ENCODE measurements around the gene CLCN6. TPM values are rescaled to one million over a fixed set of nuclear protein-coding genes. Genes with fewer than 3 reads are reported as not detected.

Gene CLCN6
- total and polyA plus RNA-seq, 2 of the 13 experiments (the other 11 are each of a cell fraction or from before 2014, with no cell fraction given) = 14.9 to 19.3 TPM

DNA sequence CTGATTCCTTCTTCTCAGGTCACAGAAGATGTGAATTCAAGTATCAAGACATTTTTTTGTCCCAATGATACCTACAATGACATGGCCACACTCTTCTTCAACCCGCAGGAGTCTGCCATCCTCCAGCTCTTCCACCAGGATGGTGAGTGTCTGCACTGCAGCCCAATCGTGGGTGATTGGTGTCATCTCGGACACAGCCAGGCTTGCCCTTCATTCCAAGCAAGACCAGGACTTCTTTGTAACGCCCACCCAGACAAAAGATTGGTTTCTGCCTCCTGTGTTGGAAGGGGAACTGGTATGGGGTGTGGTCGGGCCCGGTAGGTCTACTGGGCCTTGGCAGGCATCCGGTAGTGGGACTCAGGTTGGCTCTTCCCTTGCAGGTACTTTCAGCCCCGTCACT is 27.5 kb downstream of the CLCN6 start:
- Histone ChIP-seq H3K9ac (ENCODE audit: insufficient read depth, low read depth, low read length) (no peak overlapping the region), H2AFZ (ENCODE audit: low read length) (no peak overlapping the region), H3K27ac (ENCODE audit: extremely low read length, insufficient read depth, low read length) (no peak overlapping the region), H3K9me3 (ENCODE audit: low read length) (no peaks in the 10 kb centered on the region), H4K20me1 (ENCODE audit: insufficient read depth, low read length) (no peaks in the 10 kb centered on the region), H3K79me2 (ENCODE audit: insufficient read depth, low read length) (no peaks in the 10 kb centered on the region), H3K36me3 (replicated peaks in 1 of 2; ENCODE audit: control insufficient read depth in 1 of 2, insufficient read depth in 2 of 2, low read length in 2 of 2) (peaks cover 44 to 89% of the 10 kb centered on the region in 2 experiments), H3K4me3 (replicated peaks in 1 of 3; ENCODE audit: insufficient read depth in 1 of 3, low read depth in 2 of 3, low read length in 3 of 3) (no peak overlapping the region), H3K27me3 (ENCODE audit: control insufficient read depth in 1 of 2, insufficient read depth in 2 of 2, low read length in 2 of 2) (no peaks in the 10 kb centered on the region), H3K4me1 (ENCODE audit: insufficient read depth, low read length) (no peaks in the 10 kb centered on the region), H3K4me2 (ENCODE audit: low read depth, low read length) (no peak overlapping the region)
- in situ Hi-C loops (cut with HindIII; ENCODE audit: extremely low pct_ligation_motif_present, low pct_unique_long_range_greater_than_20kb) (loop anchor here (10.0 kb wide), 1 partner anchor 131 kb away; no protein-coding TSS in a partner anchor), intact Hi-C loops (cut with micrococcal nuclease; ENCODE audit: unreplicated experiment) (no loop called here)
- ATAC-seq (no peak), FAIRE-seq (no peak), DNase-seq (ENCODE audit: low spot score) (no peak)
- POLR2A ChIA-PET = no interaction called here
- 93% methylated on average over 6 of the region's 8 CpGs for WGBS (ENCODE audit: low lambda C conversion rate)
- TF ChIP-seq BRD4 (CRISPR knock-in tag; IDR thresholded peaks at IDR 0.05) = no peak
- no TSS peak for BruUV-seq (replicated peaks)
- CTCF ChIA-PET (ENCODE audit: low intra/inter-chr PET ratio, low total read pairs) = no interaction called here

DNA sequence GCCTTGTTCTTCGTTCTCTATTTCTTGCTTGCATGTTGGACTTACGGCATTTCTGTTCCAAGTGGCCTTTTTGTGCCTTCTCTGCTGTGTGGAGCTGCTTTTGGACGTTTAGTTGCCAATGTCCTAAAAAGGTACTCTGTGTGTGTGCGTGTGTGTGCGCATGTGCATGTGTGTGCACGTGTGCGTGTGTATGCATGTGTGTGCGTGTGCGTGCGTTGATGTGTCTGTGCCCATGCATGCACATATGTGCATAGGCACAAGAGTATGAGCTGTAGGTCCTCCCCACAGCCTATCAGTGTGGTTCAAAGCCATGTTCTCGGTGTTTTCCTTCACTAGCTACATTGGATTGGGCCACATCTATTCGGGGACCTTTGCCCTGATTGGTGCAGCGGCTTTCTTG is 27.9 kb downstream of the CLCN6 start:
- Histone ChIP-seq H3K27me3 (ENCODE audit: control insufficient read depth in 1 of 2, insufficient read depth in 2 of 2, low read length in 2 of 2) (no peaks in the 10 kb centered on the region), H3K4me3 (replicated peaks in 1 of 3; ENCODE audit: insufficient read depth in 1 of 3, low read depth in 2 of 3, low read length in 3 of 3) (no peak overlapping the region), H3K79me2 (ENCODE audit: insufficient read depth, low read length) (no peaks in the 10 kb centered on the region), H3K4me2 (ENCODE audit: low read depth, low read length) (no peak overlapping the region), H3K27ac (ENCODE audit: extremely low read length, insufficient read depth, low read length) (no peak overlapping the region), H3K9me3 (ENCODE audit: low read length) (no peaks in the 10 kb centered on the region), H3K4me1 (ENCODE audit: insufficient read depth, low read length) (peaks cover 2% of the 10 kb centered on the region; the same call in 1 of the 2 replicates), H4K20me1 (ENCODE audit: insufficient read depth, low read length) (no peaks in the 10 kb centered on the region), H3K36me3 (replicated peaks in 1 of 2; ENCODE audit: control insufficient read depth in 1 of 2, insufficient read depth in 2 of 2, low read length in 2 of 2) (peaks cover 43 to 86% of the 10 kb centered on the region in 2 experiments), H3K9ac (ENCODE audit: insufficient read depth, low read depth, low read length) (no peak overlapping the region), H2AFZ (ENCODE audit: low read length) (no peak overlapping the region)
- BruUV-seq (replicated peaks) = no TSS peak
- in situ Hi-C loops (cut with HindIII; ENCODE audit: extremely low pct_ligation_motif_present, low pct_unique_long_range_greater_than_20kb) = loop anchor here (10.0 kb wide), 1 partner anchor 131 kb away; no protein-coding TSS in a partner anchor
- 96% methylated on average over 11 of the region's 13 CpGs for WGBS (ENCODE audit: low lambda C conversion rate)
- CTCF ChIA-PET (ENCODE audit: low intra/inter-chr PET ratio, low total read pairs) = no interaction called here
- DNase-seq (ENCODE audit: low spot score) (no peak), FAIRE-seq (no peak), ATAC-seq (no peak)
- TF ChIP-seq ZNF556 (CRISPR knock-in tag; IDR thresholded peaks at IDR 0.05; ENCODE audit: borderline replicate concordance) (no peak), TARDBP (CRISPR knock-in tag; IDR thresholded peaks at IDR 0.05) (peak; percentile 47; the same call in 1 of the 2 replicates)
- POLR2A ChIA-PET = no interaction called here
- intact Hi-C loops (cut with micrococcal nuclease; ENCODE audit: unreplicated experiment) = no loop called here

All from HepG2 (cell line).